GM10248 (cell line): ENCODE measurements around the gene MOV10L1.
"Not testable (repeated sequence)": the region's sequence is repeated elsewhere in the genome, so short reads cannot be mapped to it uniquely, and the experiment has no call there.

Experiments used
- CTCF ChIA-PET: fragments of 300-600 bp; sonication (Branson Sonifier 250); formaldehyde crosslinking; extraction: SDS; loops from one replicate; lab custom pipeline; 2021; ENCODE audit warnings: antibody characterized with exemption; lab: Yijun Ruan, JAX
- POLR2A ChIA-PET: fragments of 350-650 bp; sonication (Branson Sonifier 250); formaldehyde crosslinking; extraction: SDS; loops from one replicate; lab custom pipeline; 2020; ENCODE audit warnings: antibody characterized with exemption; lab: Yijun Ruan, JAX
- DNase-seq: peaks from one replicate; pipeline ENCODE4 v3.0.0; 2012; ENCODE audit errors: extremely low spot score
- TF ChIP-seq, protein P1 (sequence below): IDR thresholded peaks from 2 replicates; pipeline ENCODE4 v1.5.1; 2012; ENCODE audit warnings: mild to moderate bottlenecking, low read depth; ENCODE audit errors: extremely low read depth, missing control alignments, control extremely low read depth

MOV10L1 gene

GRCh38 chr22:50200461-50201190 is 110.8 kb downstream of the MOV10L1 start, which contains the start of gene SELENOO:
Gene SELENOO (plus strand): TSS chr22:50201011. CDS start chr22:50201037, 26 bp downstream.
- POLR2A ChIA-PET: interaction anchor here (0.6 to 1.4 kb wide), 2 partner anchors 9 to 107 kb away, joined by 4 read pairs; partner anchors contain the start of gene PLXNB2
- CTCF ChIA-PET: interaction anchor here (0.9 kb wide), 1 partner anchor 10 kb away, joined by 4 read pairs; no protein-coding TSS in a partner anchor
- DNase-seq: peak; percentile 99
- TF ChIP-seq, protein P1, sequence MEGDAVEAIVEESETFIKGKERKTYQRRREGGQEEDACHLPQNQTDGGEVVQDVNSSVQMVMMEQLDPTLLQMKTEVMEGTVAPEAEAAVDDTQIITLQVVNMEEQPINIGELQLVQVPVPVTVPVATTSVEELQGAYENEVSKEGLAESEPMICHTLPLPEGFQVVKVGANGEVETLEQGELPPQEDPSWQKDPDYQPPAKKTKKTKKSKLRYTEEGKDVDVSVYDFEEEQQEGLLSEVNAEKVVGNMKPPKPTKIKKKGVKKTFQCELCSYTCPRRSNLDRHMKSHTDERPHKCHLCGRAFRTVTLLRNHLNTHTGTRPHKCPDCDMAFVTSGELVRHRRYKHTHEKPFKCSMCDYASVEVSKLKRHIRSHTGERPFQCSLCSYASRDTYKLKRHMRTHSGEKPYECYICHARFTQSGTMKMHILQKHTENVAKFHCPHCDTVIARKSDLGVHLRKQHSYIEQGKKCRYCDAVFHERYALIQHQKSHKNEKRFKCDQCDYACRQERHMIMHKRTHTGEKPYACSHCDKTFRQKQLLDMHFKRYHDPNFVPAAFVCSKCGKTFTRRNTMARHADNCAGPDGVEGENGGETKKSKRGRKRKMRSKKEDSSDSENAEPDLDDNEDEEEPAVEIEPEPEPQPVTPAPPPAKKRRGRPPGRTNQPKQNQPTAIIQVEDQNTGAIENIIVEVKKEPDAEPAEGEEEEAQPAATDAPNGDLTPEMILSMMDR: no peak

GRCh38 chr22:50201191-50202129 is 111.7 kb downstream of the MOV10L1 start:
- POLR2A ChIA-PET: interaction anchor here (1.4 kb wide), 1 partner anchor 10 kb away, joined by 4 read pairs; no protein-coding TSS in a partner anchor
- DNase-seq: no peak
- CTCF ChIA-PET: interaction anchor here (0.8 to 0.9 kb wide), 2 partner anchors 11 to 28 kb away, joined by 3 to 4 read pairs; no protein-coding TSS in a partner anchor
- TF ChIP-seq, protein P1: no peak

GRCh38 chr22:50202130-50202666 is 112.4 kb downstream of the MOV10L1 start:
- ChIA-PET POLR2A (interaction anchor here (1.4 kb wide), 1 partner anchor 11 kb away, joined by 4 read pairs; no protein-coding TSS in a partner anchor), CTCF (no interaction called here)
- no peak for DNase-seq
- TF ChIP-seq, protein P1: no peak

- POLR2A ChIA-PET: no interaction called here
- CTCF ChIA-PET: no interaction called here
- no peak for DNase-seq
- TF ChIP-seq, protein P1: no peak
Measured at GRCh38 chr22:50203288-50203687, 113.5 kb downstream of the MOV10L1 start.

DNA sequence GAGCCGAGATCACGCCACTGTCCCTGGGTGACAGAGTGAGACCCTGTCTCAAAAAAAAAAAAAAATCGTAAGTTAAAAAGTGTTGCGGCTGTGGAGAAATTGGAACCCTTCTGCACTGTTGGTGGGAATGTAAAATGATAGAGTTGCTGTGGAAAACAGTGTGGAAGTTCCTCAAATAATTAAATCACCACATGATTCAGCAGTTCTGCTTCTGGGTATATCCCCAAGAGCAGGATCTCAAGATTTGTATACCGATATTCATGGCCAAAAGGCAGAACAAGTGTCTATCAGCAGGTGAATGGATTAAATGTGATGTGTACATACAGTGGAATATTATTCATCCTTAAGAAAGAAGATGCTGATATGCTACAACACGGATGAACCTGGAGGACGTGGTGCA is 114.8 kb downstream of the MOV10L1 start:
- POLR2A ChIA-PET: no interaction called here
- DNase-seq: no peak
- CTCF ChIA-PET: no interaction called here
- TF ChIP-seq, protein P1: no peak

DNA sequence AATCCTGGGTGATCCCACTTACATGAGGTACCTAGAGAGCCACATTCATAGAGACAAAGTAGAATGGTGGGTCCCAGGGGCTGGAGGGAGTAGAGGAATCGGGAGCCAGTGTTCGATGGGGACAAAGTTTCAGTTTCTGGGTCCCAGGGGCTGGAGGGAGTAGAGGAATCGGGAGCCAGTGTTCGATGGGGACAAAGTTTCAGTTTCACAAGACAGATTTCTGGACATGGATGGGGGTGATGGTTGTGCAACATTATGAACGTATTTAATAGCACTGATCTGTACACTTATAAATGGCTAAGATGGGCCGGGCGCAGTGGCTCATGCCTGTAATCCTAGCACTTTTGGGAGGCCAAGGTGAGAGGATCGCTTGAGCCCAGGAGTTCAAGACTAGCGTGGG is 115.2 kb downstream of the MOV10L1 start:
- CTCF ChIA-PET, DNase-seq, POLR2A ChIA-PET: not testable (repeated sequence)
